ENCODE results near the gene TAF4.

Gene TAF4

GRCh38 chr20:61929561-61929960, 136.1 kb downstream of the TAF4 start:
- no peak for DNase-seq

GRCh38 chr20:61927826-61928541, 137.7 kb downstream of the TAF4 start:
- no peak for DNase-seq

GRCh38 chr20:61927193-61927825, 138.4 kb downstream of the TAF4 start:
- no peak for DNase-seq

DNA sequence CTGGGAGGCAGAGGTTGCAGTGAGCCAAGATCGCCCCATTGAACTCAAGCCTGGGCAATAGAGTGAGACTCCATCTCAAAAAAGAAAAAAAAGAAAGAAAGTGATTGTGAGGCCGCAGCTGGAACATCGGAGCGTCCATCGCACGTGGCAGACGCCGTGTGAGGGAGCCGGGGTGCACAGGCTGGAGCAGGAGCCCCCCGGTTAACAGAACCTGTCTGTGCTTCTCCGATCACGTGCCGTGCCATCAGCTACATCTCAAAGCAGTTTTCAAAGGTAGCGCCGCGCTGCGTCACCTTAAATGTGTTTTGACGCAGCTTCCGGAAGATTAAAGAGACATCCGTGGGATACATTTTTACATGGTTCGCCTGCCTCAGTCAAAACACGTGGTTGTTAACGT, 138.9 kb downstream of the TAF4 start:
- no peak for DNase-seq

DNA sequence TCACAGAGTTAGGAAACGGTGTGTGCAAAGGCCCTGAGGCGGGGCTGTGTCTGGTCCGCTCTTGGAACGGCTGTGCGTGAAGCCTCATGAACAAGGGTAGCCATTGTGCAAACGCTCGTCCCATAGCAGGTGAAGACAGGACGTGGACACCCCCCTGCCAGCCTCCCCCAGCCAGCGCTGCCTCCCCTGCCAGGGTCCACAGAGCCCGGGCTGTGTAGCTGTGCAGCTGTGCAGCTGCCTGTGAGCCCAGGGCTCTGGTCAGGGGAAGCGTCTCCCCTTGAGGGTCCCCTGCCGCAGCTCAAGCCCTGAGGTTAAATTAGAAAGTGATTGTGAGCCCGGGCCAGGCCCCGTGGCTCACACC, 139.4 kb downstream of the TAF4 start:
- no peak for DNase-seq

- DNase-seq, result no peak
Observed at GRCh38 chr20:61925555-61926252, 140.0 kb downstream of the TAF4 start.

DNA sequence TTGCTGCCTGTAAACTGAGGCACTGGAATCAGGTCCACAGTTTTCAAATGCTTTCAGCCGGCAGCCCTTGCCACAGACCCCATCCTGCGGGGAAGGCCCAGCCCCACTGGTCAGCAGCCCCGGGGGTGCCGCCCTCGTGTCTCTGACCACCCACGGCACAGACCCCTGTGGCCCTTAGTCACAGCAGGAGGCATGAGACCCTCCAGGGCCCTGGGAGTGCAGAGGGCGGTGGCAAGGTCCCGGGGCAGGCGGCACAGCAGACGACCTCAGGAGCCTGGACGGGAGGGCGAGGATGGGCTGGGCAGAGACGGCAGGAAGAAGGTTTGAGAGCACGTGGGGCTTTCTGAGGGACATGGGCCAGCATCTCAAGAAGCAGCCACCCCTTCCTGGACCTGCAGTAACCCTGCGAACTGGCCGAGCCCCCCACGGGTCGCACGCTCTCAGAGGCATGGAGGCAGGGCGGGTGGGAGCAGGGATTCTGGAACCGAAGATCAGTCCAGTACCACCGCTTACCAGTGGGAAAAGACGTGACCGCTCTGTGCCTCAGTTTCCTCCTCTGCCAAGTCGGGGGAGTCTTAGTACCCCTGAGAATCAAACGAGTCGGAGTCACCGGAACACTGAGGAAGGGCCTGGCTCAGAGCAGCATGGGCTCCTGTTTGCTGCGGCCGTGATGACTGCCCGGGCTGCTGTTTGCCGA, 140.7 kb downstream of the TAF4 start:
- DNase-seq, result no peak

Data from MV-4-11 (cell line).